Activated CD8-positive, alpha-beta memory T cell treated with anti-CD3 and anti-CD28 coated beads, Interleukin-2, amount 50 U/mL, for 48 hours (primary cell): ENCODE data around the gene FAM168B.

Experiments used
- DNase-seq: peaks from one replicate; pipeline ENCODE4 v3.0.0-alpha.2; 2020

FAM168B gene

GRCh38 chr2:131093006-131093695, at the start of gene FAM168B:
Gene FAM168B (minus strand): TSS chr2:131093460. CDS start chr2:131082646, 10,814 bp downstream.
- peak; percentile 94 for DNase-seq

GRCh38 chr2:131142849-131143248, 49.6 kb upstream of the FAM168B start:
- DNase-seq, result no peak

- no peak for DNase-seq
Observed at GRCh38 chr2:131140581-131140980, 47.3 kb upstream of the FAM168B start.

- DNase-seq, result no peak
Observed at GRCh38 chr2:131132729-131133128, 39.5 kb upstream of the FAM168B start.

GRCh38 chr2:131130298-131130596, 37.0 kb upstream of the FAM168B start:
- DNase-seq, result no peak

- no peak for DNase-seq
Observed at GRCh38 chr2:131127981-131128380, 34.7 kb upstream of the FAM168B start.

GRCh38 chr2:131127076-131127475, 33.8 kb upstream of the FAM168B start:
- no peak for DNase-seq

- DNase-seq, result no peak
Observed at GRCh38 chr2:131126436-131126835, 33.2 kb upstream of the FAM168B start.

- DNase-seq, result no peak
Observed at GRCh38 chr2:131125195-131125757, 32.0 kb upstream of the FAM168B start.

- DNase-seq, result peak; percentile 32
Observed at GRCh38 chr2:131123192-131123591, 29.9 kb upstream of the FAM168B start.

GRCh38 chr2:131122496-131122895, 29.2 kb upstream of the FAM168B start:
- peak; percentile 7 for DNase-seq

- no peak for DNase-seq
Observed at GRCh38 chr2:131121464-131121863, 28.2 kb upstream of the FAM168B start.

GRCh38 chr2:131120815-131121317, 27.6 kb upstream of the FAM168B start:
- peak; percentile 35 for DNase-seq

GRCh38 chr2:131115752-131116151, 22.5 kb upstream of the FAM168B start:
- DNase-seq, result no peak

GRCh38 chr2:131114950-131115349, 21.7 kb upstream of the FAM168B start:
- peak; percentile 33 for DNase-seq

GRCh38 chr2:131113566-131114227, 20.4 kb upstream of the FAM168B start:
- DNase-seq, result peak; percentile 20

GRCh38 chr2:131112529-131112928, 19.3 kb upstream of the FAM168B start:
- DNase-seq, result no peak

- DNase-seq, result no peak
Observed at GRCh38 chr2:131105950-131106801, 12.9 kb upstream of the FAM168B start.

- peak; percentile 99 for DNase-seq
Observed at GRCh38 chr2:131105156-131105949, 12.1 kb upstream of the FAM168B start, which contains the start of gene PLEKHB2. Gene PLEKHB2 (plus strand): TSS chr2:131105336. CDS start chr2:131120942, 15,606 bp downstream.

GRCh38 chr2:131104487-131105155, 11.4 kb upstream of the FAM168B start:
- peak; percentile 75 for DNase-seq

GRCh38 chr2:131103165-131103564, 9.9 kb upstream of the FAM168B start:
- DNase-seq, result no peak
